GM12874 (cell line): Measurements from ENCODE around the gene VAV1.

ENCODE experiments used
- CTCF ChIP-seq: IDR thresholded peaks from 2 replicates; pipeline ENCODE4 v1.5.1; 2011; ENCODE audit warnings: low read depth, mild to moderate bottlenecking, control low read depth, low read length, moderate library complexity; ENCODE audit not compliant: insufficient read depth

Gene VAV1

DNA sequence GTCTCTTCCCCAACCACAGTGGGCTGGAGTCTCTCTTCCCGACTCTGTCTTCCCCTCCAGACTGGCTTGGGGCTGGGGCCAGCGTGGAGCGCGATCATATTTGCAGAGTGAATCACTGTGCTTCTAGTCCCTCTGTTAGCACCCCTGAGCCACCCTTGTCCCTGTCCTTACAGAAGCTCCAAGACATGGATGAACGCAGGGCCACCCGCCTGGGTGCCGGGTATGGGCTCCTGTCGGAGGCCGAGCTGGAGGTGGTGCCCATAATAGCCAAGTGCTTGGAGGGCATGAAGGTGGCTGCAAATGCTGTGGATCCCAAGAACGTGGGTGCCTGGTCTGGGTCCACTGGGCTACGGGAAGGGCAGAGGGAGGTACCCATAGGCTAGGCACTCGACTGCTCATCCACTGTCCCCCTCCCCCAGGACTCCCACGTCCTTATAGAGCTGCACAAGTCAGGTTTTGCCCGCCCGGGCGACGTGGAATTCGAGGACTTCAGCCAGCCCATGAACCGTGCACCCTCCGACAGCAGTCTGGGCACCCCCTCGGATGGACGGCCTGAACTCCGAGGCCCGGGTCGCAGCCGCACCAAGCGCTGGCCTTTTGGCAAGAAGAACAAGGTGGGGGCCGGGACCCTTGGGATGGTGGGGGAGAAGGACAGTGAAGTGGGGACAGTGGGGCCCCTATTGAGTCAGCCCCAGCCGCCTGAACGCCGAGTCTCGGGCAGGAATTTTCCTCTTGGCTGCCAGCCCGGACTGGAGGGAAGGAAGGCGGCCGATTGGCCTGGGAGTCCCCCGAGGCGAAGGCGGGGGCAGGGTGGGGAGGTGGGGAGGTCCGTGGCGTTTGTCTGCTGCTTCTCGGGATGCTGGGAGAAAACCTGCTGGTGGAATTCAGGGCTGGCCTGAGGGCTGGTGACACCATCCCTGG is 27.9 kb upstream of the VAV1 start:
- no peak for TF ChIP-seq CTCF

GRCh38 chr19:6745965-6746364 is 26.5 kb upstream of the VAV1 start:
- no peak for TF ChIP-seq CTCF

GRCh38 chr19:6750062-6750461 is 22.4 kb upstream of the VAV1 start:
- TF ChIP-seq CTCF, result no peak

DNA sequence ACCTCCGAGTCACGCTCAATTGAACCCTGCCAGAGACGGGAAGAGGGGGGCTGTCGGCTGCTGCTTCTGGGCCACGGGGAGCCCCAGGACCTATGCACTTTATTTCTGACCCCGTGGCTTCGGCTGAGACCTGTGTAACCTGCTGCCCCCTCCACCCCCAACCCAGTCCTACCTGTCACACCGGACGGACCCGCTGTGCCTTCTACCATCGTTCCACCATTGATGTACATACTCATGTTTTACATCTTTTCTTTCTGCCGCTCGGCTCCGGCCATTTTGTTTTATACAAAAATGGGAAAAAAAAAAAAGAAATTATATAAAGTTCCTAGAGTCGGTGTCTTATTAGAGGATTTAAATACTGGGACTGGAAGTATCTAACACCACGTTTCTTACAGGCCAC is 21.3 kb upstream of the VAV1 start:
- no peak for TF ChIP-seq CTCF

DNA sequence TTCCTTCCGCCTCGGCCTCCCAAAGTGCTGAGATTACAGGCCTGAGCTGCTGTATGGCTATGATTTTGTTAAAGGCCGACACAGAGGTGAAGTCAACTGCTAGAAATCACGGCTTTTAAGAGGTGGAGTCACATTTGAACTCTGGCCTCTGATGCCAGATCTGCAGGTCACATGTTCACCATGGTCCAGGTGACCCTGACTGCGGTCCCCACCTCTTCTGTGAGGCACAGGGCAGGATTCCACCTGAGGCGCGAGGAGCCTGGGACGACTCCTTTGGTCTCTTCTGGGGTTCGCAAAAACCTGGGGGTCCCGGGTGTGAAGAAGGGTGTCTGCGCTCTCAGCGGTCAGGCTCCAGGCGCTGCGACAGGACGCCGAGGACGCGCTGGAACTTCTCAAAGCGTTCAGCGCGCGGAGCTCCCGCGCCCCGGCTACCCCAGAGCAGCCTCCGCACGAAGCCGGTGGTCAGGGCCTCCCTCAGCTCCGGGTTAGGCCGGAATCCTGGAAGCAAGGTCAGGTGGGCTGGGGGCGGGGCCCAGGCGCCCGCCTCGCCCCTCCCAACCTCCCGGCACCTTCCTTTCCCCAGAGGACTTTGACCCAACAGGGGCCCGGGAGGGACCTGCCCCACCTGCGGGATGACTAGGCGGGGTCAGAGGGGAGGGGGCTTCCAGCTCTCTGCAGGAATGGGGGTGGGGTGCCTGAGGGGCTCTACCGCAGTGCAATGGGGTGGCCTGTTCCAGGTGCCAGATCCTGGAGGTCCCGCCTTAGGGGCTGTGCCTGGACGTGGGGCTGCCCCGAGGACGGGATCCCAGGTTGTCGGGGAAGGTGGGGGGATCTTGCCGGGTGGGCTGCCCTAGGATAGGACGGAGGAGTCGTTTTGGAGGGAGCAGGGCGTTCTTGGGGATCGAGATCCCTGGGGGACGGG is 20.0 kb upstream of the VAV1 start:
- no peak for TF ChIP-seq CTCF

GRCh38 chr19:6753178-6754031 is 19.1 kb upstream of the VAV1 start:
- peak; percentile 57 for TF ChIP-seq CTCF

- no peak for TF ChIP-seq CTCF
Measured at GRCh38 chr19:6754136-6754535, 18.4 kb upstream of the VAV1 start.
